Liver (tissue), 9 donors: ENCODE data around the gene NEUROG2. TPM values are rescaled to one million over a fixed set of nuclear protein-coding genes. Genes with fewer than 3 reads are reported as not detected.

Source experiments
- DNase-seq: peaks from one replicate; pipeline ENCODE4 v3.0.0-alpha.2; 2017; ENCODE audit warnings: low spot score
- H3K27ac ChIP-seq, 2 donors: one replicate each; pipeline ENCODE4 v1.7.0; 2013; ENCODE audit warnings: inconsistent platforms in 2 of 2, low read length in 2 of 2, control low read depth in 1 of 2, low read depth in 1 of 2, mild to moderate bottlenecking in 1 of 2
- H3K27me3 ChIP-seq, 4 donors: one replicate each; pipeline versions ENCODE4 v1.6.1 to v1.7.0; 2013; ENCODE audit warnings: low read length in 3 of 4, inconsistent platforms in 1 of 4, mild to moderate bottlenecking in 1 of 4, moderate library complexity in 1 of 4; ENCODE audit not compliant: control insufficient read depth in 4 of 4, insufficient read depth in 4 of 4
- H3K36me3 ChIP-seq, 4 donors: one replicate each; pipeline versions ENCODE4 v1.6.1 to v1.7.0; 2013; ENCODE audit warnings: low read length in 3 of 4, mild to moderate bottlenecking in 3 of 4, low read depth in 1 of 4, moderate library complexity in 1 of 4; ENCODE audit not compliant: control insufficient read depth in 4 of 4, insufficient read depth in 3 of 4
- H3K4me1 ChIP-seq, 4 donors: one replicate each; pipeline versions ENCODE4 v1.6.1 to v1.7.0; 2013; ENCODE audit warnings: low read length in 3 of 4, mild to moderate bottlenecking in 3 of 4, moderate library complexity in 1 of 4; ENCODE audit not compliant: control insufficient read depth in 4 of 4, insufficient read depth in 4 of 4
- H3K4me3 ChIP-seq, 3 donors: one replicate each; pipeline versions ENCODE4 v1.6.1 to v1.7.0; 2013; ENCODE audit warnings: low read length in 3 of 3, control low read depth in 1 of 3, low read depth in 1 of 3, mild to moderate bottlenecking in 1 of 3
- H3K9ac ChIP-seq, 2 donors: one replicate each; pipeline ENCODE4 v1.7.0; 2013; ENCODE audit warnings: low read length in 2 of 2, mild to moderate bottlenecking in 2 of 2, moderate library complexity in 2 of 2, control low read depth in 1 of 2, low read depth in 1 of 2
- H3K9me3 ChIP-seq, 4 donors: one replicate each; pipeline versions ENCODE4 v1.6.1 to v1.7.0; 2013; ENCODE audit warnings: low read length in 3 of 4; ENCODE audit not compliant: control insufficient read depth in 4 of 4
- EGR1 ChIP-seq, 2 donors: IDR thresholded peaks; 2 replicates each; pipeline ENCODE4 v1.6.1; 2016 to 2018; ENCODE audit warnings: antibody characterized with exemption in 2 of 2, low read depth in 2 of 2
- FOXA1 ChIP-seq: IDR thresholded peaks from 2 replicates; pipeline ENCODE4 v1.6.1; 2016; ENCODE audit warnings: antibody characterized with exemption
- FOXA2 ChIP-seq: IDR thresholded peaks from 2 replicates; pipeline ENCODE4 v1.6.1; 2016; ENCODE audit warnings: antibody characterized with exemption
- GABPA ChIP-seq, 2 donors: IDR thresholded peaks in 1 of 2; conservative IDR thresholded peaks in 1 of 2; 2 replicates each; pipeline ENCODE4 v1.6.1; 2016; ENCODE audit warnings: antibody characterized with exemption in 2 of 2, mild to moderate bottlenecking in 1 of 2, moderate library complexity in 1 of 2
- HNF4A ChIP-seq, 2 donors: conservative IDR thresholded peaks; 2 replicates each; pipeline ENCODE4 v1.6.1; 2016; ENCODE audit warnings: antibody characterized with exemption in 2 of 2, mild to moderate bottlenecking in 2 of 2
- HNF4G ChIP-seq: IDR thresholded peaks from 2 replicates; pipeline ENCODE4 v1.6.1; 2016; ENCODE audit warnings: antibody characterized with exemption
- JUND ChIP-seq, 2 donors: IDR thresholded peaks; 2 replicates each; pipeline ENCODE4 v1.6.1; 2016; ENCODE audit warnings: antibody characterized with exemption in 2 of 2
- NR2F2 ChIP-seq: IDR thresholded peaks from 2 replicates; pipeline ENCODE4 v1.6.1; 2016; ENCODE audit warnings: antibody characterized with exemption
- RAD21 ChIP-seq, 2 donors: IDR thresholded peaks; 2 replicates each; pipeline ENCODE4 v1.6.1; 2016; ENCODE audit warnings: antibody characterized with exemption in 2 of 2, mild to moderate bottlenecking in 2 of 2
- RXRA ChIP-seq, 2 donors: IDR thresholded peaks; 2 replicates each; pipeline ENCODE4 v1.6.1; 2017 to 2018; ENCODE audit warnings: antibody characterized with exemption in 2 of 2, mild to moderate bottlenecking in 1 of 2
- SP1 ChIP-seq: IDR thresholded peaks from 2 replicates; pipeline ENCODE4 v1.6.1; 2018; ENCODE audit warnings: antibody characterized with exemption, mild to moderate bottlenecking
- TAF1 ChIP-seq: conservative IDR thresholded peaks from 2 replicates; pipeline ENCODE4 v1.6.1; 2016; ENCODE audit warnings: antibody characterized with exemption, mild to moderate bottlenecking
- YY1 ChIP-seq: IDR thresholded peaks from 2 replicates; pipeline ENCODE4 v1.6.1; 2016; ENCODE audit warnings: antibody characterized with exemption, mild to moderate bottlenecking
- WGBS: extraction: QIAGEN DNeasy Blood & Tissue Kit; methylation state at CpG from one replicate; pipeline ENCODE4 v1.1.7; 2013; 5-methylcytosine and 5-hydroxymethylcytosine counted together
- polyA plus RNA-seq, 2 donors: library from polyadenylated mRNA; stranded (reverse) in 1 of 2; unstranded in 1 of 2; fragments of 200-250 nt in 1 of 2; fragments of >200 nt in 1 of 2; fragmentation: Nextera tagmentation in 1 of 2; extraction: Ambion mirVana in 1 of 2; gene quantifications; one replicate each; pipeline versions ENCODE4 v1.2.1 to v1.2.3, GENCODE V29; 2013 to 2015
- total RNA-seq, 2 donors: library from RNA; depleted of rRNA; stranded (reverse); fragments of >200 nt; gene quantifications; one replicate each; pipeline ENCODE4 v1.2.3, GENCODE V29; 2014
- TF ChIP-seq, protein P1 (sequence below): IDR thresholded peaks from 2 replicates; pipeline ENCODE4 v1.6.1; 2016; ENCODE audit warnings: antibody characterized with exemption
- TF ChIP-seq, protein P2 (sequence below): fragments of 150-350 bp; IDR thresholded peaks from 2 replicates; pipeline ENCODE4 v1.5.1; 2017; ENCODE audit warnings: improper control_type of control experiment, low read depth, low read length; ENCODE audit not compliant: missing input control
- TF ChIP-seq, protein P3 (sequence below): IDR thresholded peaks from 2 replicates; pipeline ENCODE4 v1.6.1; 2016; ENCODE audit warnings: antibody characterized with exemption
- TF ChIP-seq, protein P4 (sequence below): IDR thresholded peaks from 2 replicates; pipeline ENCODE4 v1.6.1; 2016; ENCODE audit warnings: antibody characterized with exemption, mild to moderate bottlenecking
- TF ChIP-seq, protein P5 (sequence below): IDR thresholded peaks from 2 replicates; pipeline ENCODE4 v1.6.1; 2016; ENCODE audit warnings: antibody characterized with exemption
- donor health status: healthy.
- donor health status: healthy.
- donor health status: healthy.
- donor health status: healthy.
- donor health status: healthy.

The NEUROG2 gene
- total and polyA plus RNA-seq, 4 donors: not detected

DNA sequence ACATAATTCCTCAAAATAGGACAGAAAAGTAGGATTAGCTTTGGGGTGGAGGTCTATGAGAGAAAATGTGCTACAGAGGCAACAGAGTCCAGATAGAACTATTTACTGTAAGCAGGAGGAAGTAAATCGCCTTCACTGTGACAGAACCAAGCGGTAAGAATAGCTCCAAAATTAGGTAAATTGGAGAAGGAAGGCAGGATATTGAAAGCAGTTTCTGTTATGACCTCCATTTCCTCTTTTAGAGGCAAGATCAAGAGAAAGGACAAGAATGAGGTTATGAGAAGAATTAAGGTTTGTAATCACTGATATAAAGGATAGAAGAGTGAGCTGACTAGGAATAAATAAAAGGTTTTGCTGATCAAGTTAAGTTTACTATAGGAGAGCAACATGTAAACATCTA lies 44.1 kb upstream of the NEUROG2 start:
- TF ChIP-seq EGR1 (IDR thresholded peaks at IDR 0.05; ENCODE audit: low read depth in 2 of 2) (no peak), HNF4A (conservative IDR thresholded peaks at IDR 0.05) (no peak), RAD21 (IDR thresholded peaks at IDR 0.05) (no peak), GABPA (IDR thresholded peaks at IDR 0.05 in 1 of 2, conservative IDR thresholded peaks at IDR 0.05 in 1 of 2) (no peak), JUND (IDR thresholded peaks at IDR 0.05) (no peak), RXRA (IDR thresholded peaks at IDR 0.05) (no peak), FOXA1 (no peak), FOXA2 (no peak), SP1 (no peak), HNF4G (no peak), YY1 (no peak), TAF1 (no peak), NR2F2 (no peak)
- TF ChIP-seq, protein P1, sequence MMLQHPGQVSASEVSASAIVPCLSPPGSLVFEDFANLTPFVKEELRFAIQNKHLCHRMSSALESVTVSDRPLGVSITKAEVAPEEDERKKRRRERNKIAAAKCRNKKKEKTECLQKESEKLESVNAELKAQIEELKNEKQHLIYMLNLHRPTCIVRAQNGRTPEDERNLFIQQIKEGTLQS: no peak
- TF ChIP-seq, protein P2, sequence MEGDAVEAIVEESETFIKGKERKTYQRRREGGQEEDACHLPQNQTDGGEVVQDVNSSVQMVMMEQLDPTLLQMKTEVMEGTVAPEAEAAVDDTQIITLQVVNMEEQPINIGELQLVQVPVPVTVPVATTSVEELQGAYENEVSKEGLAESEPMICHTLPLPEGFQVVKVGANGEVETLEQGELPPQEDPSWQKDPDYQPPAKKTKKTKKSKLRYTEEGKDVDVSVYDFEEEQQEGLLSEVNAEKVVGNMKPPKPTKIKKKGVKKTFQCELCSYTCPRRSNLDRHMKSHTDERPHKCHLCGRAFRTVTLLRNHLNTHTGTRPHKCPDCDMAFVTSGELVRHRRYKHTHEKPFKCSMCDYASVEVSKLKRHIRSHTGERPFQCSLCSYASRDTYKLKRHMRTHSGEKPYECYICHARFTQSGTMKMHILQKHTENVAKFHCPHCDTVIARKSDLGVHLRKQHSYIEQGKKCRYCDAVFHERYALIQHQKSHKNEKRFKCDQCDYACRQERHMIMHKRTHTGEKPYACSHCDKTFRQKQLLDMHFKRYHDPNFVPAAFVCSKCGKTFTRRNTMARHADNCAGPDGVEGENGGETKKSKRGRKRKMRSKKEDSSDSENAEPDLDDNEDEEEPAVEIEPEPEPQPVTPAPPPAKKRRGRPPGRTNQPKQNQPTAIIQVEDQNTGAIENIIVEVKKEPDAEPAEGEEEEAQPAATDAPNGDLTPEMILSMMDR: no peak
- TF ChIP-seq, protein P3, sequence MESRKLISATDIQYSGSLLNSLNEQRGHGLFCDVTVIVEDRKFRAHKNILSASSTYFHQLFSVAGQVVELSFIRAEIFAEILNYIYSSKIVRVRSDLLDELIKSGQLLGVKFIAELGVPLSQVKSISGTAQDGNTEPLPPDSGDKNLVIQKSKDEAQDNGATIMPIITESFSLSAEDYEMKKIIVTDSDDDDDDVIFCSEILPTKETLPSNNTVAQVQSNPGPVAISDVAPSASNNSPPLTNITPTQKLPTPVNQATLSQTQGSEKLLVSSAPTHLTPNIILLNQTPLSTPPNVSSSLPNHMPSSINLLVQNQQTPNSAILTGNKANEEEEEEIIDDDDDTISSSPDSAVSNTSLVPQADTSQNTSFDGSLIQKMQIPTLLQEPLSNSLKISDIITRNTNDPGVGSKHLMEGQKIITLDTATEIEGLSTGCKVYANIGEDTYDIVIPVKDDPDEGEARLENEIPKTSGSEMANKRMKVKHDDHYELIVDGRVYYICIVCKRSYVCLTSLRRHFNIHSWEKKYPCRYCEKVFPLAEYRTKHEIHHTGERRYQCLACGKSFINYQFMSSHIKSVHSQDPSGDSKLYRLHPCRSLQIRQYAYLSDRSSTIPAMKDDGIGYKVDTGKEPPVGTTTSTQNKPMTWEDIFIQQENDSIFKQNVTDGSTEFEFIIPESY: no peak
- TF ChIP-seq, protein P4, sequence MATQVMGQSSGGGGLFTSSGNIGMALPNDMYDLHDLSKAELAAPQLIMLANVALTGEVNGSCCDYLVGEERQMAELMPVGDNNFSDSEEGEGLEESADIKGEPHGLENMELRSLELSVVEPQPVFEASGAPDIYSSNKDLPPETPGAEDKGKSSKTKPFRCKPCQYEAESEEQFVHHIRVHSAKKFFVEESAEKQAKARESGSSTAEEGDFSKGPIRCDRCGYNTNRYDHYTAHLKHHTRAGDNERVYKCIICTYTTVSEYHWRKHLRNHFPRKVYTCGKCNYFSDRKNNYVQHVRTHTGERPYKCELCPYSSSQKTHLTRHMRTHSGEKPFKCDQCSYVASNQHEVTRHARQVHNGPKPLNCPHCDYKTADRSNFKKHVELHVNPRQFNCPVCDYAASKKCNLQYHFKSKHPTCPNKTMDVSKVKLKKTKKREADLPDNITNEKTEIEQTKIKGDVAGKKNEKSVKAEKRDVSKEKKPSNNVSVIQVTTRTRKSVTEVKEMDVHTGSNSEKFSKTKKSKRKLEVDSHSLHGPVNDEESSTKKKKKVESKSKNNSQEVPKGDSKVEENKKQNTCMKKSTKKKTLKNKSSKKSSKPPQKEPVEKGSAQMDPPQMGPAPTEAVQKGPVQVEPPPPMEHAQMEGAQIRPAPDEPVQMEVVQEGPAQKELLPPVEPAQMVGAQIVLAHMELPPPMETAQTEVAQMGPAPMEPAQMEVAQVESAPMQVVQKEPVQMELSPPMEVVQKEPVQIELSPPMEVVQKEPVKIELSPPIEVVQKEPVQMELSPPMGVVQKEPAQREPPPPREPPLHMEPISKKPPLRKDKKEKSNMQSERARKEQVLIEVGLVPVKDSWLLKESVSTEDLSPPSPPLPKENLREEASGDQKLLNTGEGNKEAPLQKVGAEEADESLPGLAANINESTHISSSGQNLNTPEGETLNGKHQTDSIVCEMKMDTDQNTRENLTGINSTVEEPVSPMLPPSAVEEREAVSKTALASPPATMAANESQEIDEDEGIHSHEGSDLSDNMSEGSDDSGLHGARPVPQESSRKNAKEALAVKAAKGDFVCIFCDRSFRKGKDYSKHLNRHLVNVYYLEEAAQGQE: no peak
- TF ChIP-seq, protein P5, sequence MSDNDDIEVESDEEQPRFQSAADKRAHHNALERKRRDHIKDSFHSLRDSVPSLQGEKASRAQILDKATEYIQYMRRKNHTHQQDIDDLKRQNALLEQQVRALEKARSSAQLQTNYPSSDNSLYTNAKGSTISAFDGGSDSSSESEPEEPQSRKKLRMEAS: no peak
- 82% methylated on average over 2 of the region's 2 CpGs for WGBS
- Histone ChIP-seq H3K9ac (no peak overlapping the region), H3K27ac (no peak overlapping the region), H3K4me3 (no peak overlapping the region), H3K36me3 (no peaks in the 10 kb centered on the region), H3K27me3 (no peaks in the 10 kb centered on the region), H3K4me1 (no peaks in the 10 kb centered on the region), H3K9me3 (no peaks in the 10 kb centered on the region)
- DNase-seq: no peak
